Right lobe of liver (tissue), 6 donors: Measurements from ENCODE around the gene KMT2C. TPM values are rescaled to one million over a fixed set of nuclear protein-coding genes. Genes with fewer than 3 reads are reported as not detected.

ENCODE experiments used
- ATAC-seq, 4 donors: fragments of 200-7000 bp; cut with Tn5 transposase; one replicate each; pipeline ENCODE4 v1.9.1; 2020; ENCODE audit warnings: mild to moderate bottlenecking in 4 of 4, moderate library complexity in 4 of 4
- DNase-seq, 3 donors: peaks; one replicate each; pipeline ENCODE4 v3.0.0-alpha.2; 2020
- H3K27ac ChIP-seq, 3 donors: fragments of 200-600 bp; one replicate each; pipeline ENCODE4 v1.8.0; 2022
- H3K27me3 ChIP-seq, 2 donors: fragments of 200-600 bp; one replicate each; pipeline ENCODE4 v1.8.0; 2022
- H3K36me3 ChIP-seq, 4 donors: fragments of 200-600 bp; sonication (generic) in 1 of 4; one replicate each; pipeline versions ENCODE4 v1.5.1 to v1.8.0; 2017 to 2022; ENCODE audit warnings: control low read depth in 1 of 4
- H3K4me1 ChIP-seq, 4 donors: fragments of 200-600 bp; sonication (generic) in 1 of 4; one replicate each; pipeline versions ENCODE4 v1.5.1 to v1.8.0; 2017 to 2022; ENCODE audit warnings: control low read depth in 1 of 4
- H3K4me3 ChIP-seq, 3 donors: fragments of 200-600 bp; one replicate each; pipeline ENCODE4 v1.8.0; 2022
- H3K9me3 ChIP-seq, 4 donors: fragments of 200-600 bp; sonication (generic) in 1 of 4; one replicate each; pipeline versions ENCODE4 v1.5.1 to v1.8.0; 2017 to 2022; ENCODE audit warnings: control low read depth in 1 of 4
- CTCF ChIP-seq, 4 donors: fragments of 200-600 bp in 3 of 4; fragments of 450-650 bp in 1 of 4; IDR thresholded peaks; one replicate each; pipeline versions ENCODE4 v1.5.1 to v1.8.0; 2016 to 2022; ENCODE audit warnings: antibody characterized with exemption in 4 of 4, mild to moderate bottlenecking in 2 of 4
- POLR2A ChIP-seq: fragments of 450-650 bp; IDR thresholded peaks from one replicate; pipeline ENCODE4 v1.6.1; 2017; ENCODE audit warnings: antibody characterized with exemption, mild to moderate bottlenecking
- WGBS: methylation state at CpG from one replicate; pipeline ENCODE4 v1.1.6; 2018; ENCODE audit warnings: low coverage, low lambda C conversion rate; ENCODE audit not compliant: insufficient coverage; ENCODE audit errors: missing lambda C conversion rate; 5-methylcytosine and 5-hydroxymethylcytosine counted together
- intact Hi-C, 2 donors: fragments of 100-400 bp; cut with DNase I; formaldehyde crosslinking; loops; one replicate each; pipeline versions ENCODE4 v1.11.2 to v1.14.1; 2022
- small RNA-seq, 2 experiments: library from RNA; depleted of rRNA; stranded (forward); fragments of <200 nt; gene quantifications; one replicate each; pipeline ENCODE3, GENCODE V24; 2016
- total RNA-seq, 6 experiments: library from RNA; depleted of rRNA in 2 of 6; stranded (reverse); fragments of >200 nt in 2 of 6; fragmentation: NEBNext Ultra II Directional in 3 of 6; extraction: Animal tissue kit (Norgen Biotek cat#: 25700) in 3 of 6; gene quantifications; one replicate each; pipeline versions ENCODE4 v1.1.0 to v1.2.4, GENCODE V29; 2016 to 2023
- donor health status: DM: no; HTN: yes; CAD: no.
- donor health status: DM: no; HTN: no; CAD: no.
- donor health status: DM: no; HTN: no; CAD: no.
- donor health status: DM: no; HTN: yes; CAD: no.
- donor health status: DM: no; HTN: yes; CAD: no.

KMT2C gene
- total RNA-seq, 6 experiments from 2014 or later = 20.6 to 32.0 (median 29.9) TPM

GRCh38 chr7:152085131-152085530 is 350.7 kb downstream of the KMT2C start:
- Histone ChIP-seq H3K4me3 (no peak overlapping the region), H3K27ac (no peak overlapping the region), H3K4me1 (peaks cover 0 to 11% (median 0%) of the 10 kb centered on the region in 4 donors), H3K36me3 (no peaks in the 10 kb centered on the region), H3K9me3 (no peaks in the 10 kb centered on the region), H3K27me3 (no peaks in the 10 kb centered on the region)
- no peak for ATAC-seq
- intact Hi-C loops = no loop called here
- TF ChIP-seq POLR2A = no peak
- no peak for TF ChIP-seq CTCF (IDR thresholded peaks at IDR 0.05)
- WGBS = 91% methylated on average over 3 of the region's 3 CpGs
- no peak for DNase-seq

Small RNA genes lying within 50 kb of the gene (small RNA-seq; reads per million reads assigned to genes)
- 0 reads per million in 2 experiments for gene AC104692.1
- 0 reads per million in 2 experiments for gene AC104692.2
- 0 reads per million in 2 experiments for gene RF00019

Other genes with a start within 250 kb of the KMT2C start
- 1 to 10 TPM in 2 of 6 experiments, under 1 TPM in 3, not detected in 1; 0.14 to 2.0 (median 0.20) TPM for gene XRCC2, start 240.1 kb upstream of the KMT2C start, total RNA-seq